Stomach (tissue), 4 donors: Measurements from ENCODE around the gene BCL2A1.

Source experiments
- CTCF ChIP-seq, 7 experiments: fragments of 450-650 bp in 4 of 7; fragments of 200-600 bp in 3 of 7; sonication (generic) in 3 of 7; IDR thresholded peaks; one replicate each; pipeline ENCODE4 v1.5.1; 2016 to 2019; ENCODE audit warnings: antibody characterized with exemption in 7 of 7, control low read depth in 2 of 7, mild to moderate bottlenecking in 1 of 7
- POLR2A ChIP-seq, 4 donors: fragments of 450-650 bp; IDR thresholded peaks; one replicate each; pipeline ENCODE4 v1.6.1; 2016; ENCODE audit warnings: antibody characterized with exemption in 4 of 4, control low read depth in 2 of 4, mild to moderate bottlenecking in 1 of 4, moderate library complexity in 1 of 4

- TF ChIP-seq CTCF (IDR thresholded peaks at IDR 0.05) (no peak), POLR2A (IDR thresholded peaks at IDR 0.05) (no peak)
These were observed 18.7 kb upstream of the BCL2A1 start for GRCh38 chr15:79989682-79990081.
